ENCODE measurements around the gene CNEP1R1.
A peak's percentile ranks its signal among the peaks of the same experiment; 100 is the strongest.
"Not testable (repeated sequence)": the region's sequence is repeated elsewhere in the genome, so short reads cannot be mapped to it uniquely, and the experiment has no call there.

Gene CNEP1R1, protein sequence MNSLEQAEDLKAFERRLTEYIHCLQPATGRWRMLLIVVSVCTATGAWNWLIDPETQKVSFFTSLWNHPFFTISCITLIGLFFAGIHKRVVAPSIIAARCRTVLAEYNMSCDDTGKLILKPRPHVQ

DNA sequence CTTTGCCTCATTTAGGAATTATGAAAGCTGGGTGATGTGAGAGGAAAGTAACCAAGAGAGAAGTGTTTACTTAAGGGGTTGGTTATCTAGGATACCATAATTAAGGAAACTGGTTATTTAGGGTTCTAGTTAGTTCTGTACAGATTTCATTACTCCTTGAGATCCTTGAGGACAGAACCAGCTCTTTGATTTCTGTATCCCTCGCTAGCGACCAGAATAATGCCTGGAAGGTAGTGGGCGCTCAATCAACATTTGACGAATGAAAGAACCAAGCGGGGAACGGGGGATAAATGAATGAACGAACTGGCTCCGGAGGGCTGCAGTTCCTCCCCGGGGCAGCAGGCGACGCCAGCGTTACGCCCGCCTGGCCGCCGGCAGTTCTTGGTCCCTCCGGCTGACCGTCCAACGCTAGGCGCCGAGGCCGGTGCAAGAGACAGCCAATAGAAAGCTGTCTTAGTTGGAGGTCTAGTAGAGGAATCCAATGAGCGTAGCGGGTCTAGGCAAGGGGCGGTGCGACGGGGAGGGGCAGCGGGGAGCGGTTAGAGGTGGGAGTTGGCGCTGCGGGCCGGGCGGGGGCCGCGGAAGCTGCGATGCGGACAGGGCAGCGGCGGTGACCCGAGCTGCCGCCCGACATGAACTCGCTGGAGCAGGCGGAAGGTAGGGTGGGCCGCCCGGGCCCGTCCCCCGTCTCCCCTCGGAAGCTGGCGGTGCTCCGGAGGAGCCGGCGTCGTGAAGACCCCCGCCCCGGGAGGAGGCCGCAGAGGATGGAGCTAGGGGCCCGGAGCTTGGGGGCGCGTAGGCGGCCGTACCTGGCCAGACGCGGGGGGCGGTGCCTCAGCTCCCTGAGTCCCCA, at the start of gene CNEP1R1:
CNEP1R1 (plus strand) TSS at position 542 of the 853 bp plus-strand sequence; CDS start at position 633, 91 bp downstream.
- peak; percentile 99 for DNase-seq

DNA sequence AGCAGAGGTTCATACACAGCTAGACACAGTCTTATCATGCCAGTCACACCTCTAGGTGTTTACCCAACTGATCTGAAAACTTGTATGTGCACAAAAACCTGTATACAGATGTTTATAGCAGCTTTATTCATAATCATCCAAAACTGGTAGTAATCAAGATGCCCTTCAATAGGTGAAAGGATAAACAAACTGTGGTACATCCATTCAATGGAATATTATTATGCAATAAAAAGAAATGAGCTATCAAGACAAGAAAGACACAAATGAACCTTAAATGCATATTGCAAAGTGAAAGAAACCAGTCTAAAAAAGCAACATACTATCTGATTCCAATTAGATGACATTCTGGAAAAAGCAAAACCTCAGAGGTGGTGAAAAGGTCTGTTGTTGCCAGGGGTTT, 47.6 kb upstream of the CNEP1R1 start:
- no peak for DNase-seq

DNA sequence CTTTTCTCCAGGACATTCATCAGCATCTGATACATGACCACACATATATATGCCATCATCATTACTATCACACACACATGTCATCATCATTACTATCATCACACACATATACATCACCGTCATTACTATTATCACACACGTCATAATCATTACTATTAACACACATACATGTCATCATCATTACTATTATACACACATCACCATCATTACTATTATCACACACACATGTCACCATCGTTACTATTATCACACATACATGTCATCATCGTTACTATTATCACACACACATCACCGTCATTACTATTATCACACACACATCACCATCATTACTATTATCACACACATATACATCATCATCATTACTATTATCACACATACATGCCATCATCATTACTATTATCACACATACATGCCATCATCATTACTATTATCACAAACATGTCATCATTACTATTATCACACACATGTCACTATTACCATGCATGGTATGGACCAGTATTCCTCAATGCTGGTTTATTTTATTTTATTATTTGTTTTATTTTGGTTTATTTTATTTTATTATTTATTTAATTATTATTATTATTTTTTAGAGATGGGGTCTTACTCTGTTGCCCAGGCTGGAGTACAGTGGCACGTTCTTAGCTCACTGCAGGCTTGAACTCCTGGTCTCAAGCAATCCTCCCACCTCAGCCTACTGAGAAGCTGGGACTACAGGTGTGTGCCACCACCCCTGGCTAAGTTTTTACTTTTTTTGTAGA, 46.3 kb upstream of the CNEP1R1 start:
- no peak for DNase-seq

DNA sequence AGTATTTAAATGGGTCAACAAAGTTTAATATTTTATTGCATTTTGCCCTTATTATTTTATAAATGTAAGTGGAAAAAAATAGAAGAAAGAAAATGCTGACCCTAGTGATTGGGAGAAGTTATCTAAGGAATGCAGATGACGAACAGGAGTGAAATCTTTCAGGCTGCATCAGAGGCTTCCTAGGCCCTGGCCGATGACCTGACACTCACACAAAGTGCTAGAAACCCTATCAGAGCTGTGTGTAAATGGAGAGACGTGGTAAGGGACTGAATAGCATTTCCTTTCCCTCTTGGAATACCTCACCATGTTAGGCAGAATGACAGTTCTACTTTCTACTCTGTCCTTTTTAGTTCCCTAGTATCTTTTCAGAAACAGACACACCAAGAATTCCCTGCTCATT, 44.9 kb upstream of the CNEP1R1 start:
- DNase-seq, result no peak

DNA sequence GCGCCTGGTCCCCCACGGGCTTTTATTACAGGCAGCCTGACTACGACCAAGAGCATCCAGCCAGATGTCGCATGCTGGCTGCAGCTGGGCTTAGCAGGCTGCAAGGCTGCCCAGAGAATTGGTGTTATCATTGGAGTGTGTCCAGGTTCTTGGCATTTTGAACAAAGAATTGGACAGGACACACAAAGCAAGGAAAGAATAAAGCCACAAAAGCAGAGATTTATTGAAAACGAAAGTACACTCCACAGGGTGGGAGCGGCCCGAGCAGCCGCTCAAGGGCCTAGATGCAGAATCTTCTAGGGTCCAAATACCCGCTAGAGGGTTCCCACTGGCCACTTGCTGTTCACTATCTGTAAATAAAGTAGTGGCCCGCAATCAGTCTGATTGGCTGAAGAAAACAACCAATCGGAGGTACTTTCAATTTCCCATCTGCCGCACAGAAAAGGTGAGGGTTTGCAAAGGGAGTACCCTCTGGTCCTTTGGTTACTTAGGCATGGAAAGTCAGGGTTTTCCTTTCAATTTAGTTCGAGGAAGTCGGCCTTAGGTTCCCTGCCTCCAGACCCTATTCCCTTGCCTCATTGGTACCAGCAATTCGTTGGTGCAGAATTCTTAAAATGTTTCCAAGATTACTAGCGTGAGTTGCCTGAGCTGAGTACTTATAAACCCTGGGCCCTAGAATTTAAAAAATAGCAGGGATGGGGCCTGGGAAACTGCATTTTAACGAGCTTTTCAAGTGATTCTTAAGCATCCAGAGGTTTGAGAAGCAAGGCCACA, 38.5 kb upstream of the CNEP1R1 start:
- DNase-seq, result no peak

DNA sequence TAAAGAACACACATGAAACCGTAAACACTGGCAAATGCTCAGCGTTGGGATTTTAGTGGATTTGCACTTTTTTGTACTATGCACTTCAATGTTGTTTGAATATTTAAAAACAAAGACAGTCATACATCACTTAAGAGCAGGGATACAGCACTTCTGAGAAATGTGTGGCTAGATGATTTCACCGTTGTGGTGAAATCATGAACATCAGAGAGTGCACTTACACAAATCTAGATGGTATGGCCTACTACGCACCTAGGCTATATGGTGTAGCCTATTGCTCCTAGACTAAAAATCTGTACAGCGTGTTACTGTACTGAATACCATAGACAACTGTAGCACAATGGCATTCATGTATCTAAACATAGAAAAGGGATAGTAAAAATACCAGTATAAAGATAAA, 37.6 kb upstream of the CNEP1R1 start:
- no peak for DNase-seq

DNA sequence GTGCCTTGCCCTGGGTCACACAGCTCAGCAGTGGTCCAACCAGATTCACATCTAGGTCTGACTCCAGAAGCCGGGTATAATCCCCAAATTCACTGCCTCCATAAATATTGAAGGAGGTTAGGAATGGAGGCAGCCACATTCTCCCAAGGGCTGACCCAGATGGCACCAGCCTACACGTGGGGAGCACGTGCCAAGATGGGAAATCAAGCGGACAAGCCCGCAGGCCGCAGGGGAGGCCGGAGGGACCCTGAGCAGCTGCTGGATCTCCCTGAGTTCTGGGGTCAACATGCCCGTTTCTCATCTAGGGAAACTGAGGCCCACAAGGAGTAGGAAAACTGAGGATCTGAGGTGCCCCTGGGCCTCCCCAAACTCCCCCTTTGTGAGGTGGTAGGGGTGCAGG, 32.2 kb upstream of the CNEP1R1 start:
- DNase-seq, result no peak

DNA sequence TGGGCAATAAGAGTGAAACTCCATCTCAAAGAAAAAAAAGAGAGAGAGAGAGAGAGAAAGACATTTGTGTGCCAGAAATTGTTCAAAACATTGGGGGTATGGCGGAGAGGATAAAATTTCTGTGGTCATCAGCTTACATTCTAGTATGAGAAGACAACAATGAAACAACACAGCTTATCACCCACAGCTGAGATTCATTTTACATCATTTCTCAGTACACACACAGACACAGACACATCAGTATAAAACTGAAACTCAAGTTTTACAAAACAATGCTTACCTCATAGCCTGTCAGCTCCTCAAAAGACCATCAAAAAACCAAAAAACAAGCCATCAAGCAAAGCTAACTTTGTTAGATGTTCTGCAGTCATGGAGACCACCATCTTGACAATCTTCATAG, 31.4 kb upstream of the CNEP1R1 start:
- DNase-seq, result no peak

DNA sequence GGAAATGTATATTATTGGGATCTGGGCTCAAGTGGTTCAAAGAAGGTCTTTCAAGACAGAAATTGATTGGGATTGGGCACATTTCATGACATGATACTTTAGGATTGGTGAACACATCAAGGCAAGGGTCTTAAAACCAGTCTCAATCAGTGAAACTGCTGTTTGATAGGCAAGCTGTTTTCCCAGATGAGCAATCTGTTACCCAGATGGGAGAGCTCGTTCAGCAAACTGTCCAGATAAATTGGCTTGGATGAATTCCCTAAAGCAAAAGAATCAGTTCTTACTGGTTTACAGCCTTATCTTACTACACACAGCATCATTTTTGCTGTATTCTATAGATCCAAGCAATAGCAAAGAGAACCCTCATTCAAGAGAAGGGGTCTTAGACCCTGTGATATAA, 31.0 kb upstream of the CNEP1R1 start:
- DNase-seq, result no peak

DNA sequence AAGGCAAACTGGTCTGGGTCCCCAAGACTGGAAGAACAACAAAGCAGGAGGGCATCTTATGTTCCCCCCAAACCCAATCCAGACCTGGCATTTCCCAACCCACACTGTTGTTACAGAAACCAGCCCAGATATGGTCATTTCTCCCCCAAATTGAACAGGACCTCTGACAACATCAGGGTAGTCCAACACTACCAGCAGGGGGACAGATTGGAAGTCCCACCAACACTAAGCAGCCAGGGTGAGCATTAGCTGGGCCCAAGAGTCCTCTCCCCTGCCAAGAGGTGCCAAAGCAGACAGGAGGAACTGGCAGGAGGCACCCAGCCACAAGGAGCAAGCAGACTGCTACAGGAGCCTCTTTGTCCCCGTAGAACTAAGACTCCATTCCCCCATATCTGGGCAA, 29.3 kb upstream of the CNEP1R1 start:
- DNase-seq, result no peak

DNA sequence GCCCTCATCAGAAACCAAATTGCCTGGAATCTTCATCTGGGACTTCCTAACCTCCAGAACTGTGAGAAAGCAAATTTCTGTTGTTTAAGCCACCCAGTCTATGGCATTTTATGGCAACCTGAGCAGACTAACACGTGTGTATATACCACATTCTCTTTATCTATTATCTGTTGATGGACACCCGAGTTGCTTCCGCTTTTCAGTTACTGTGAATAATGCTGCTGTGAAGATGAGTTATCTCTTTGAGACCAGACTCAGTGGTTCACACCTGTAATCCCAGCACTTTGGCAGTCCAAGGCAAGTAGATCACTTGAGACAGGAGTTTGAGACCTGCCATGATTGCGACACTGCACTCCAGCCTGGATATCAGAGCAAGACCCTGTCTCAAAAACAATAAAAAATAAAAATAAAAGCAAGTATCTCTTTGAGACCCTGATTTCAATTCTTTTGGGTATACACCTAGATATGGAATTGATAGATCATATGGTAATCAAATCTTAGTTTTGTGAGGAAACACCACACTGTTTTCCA, 27.2 kb upstream of the CNEP1R1 start:
- DNase-seq, result no peak

DNA sequence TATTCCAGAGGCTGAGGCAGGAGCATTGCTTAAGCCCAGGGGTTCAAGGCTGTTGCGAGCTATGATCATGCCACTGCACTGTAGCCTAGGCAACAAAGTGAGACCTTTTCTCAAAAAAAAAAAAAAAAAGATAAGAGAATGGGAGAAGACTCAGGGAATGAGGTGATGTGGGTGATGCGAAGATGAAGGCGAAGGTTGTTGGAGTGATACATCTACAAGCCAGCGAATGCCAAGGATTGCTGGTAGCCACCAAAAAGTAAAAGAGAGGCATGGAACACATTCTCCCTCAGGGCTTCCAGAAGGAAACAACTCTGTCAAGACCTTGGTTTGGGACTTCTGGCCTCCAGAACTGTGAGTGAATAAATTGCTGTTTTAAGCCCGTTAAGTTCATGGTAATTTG, 26.0 kb upstream of the CNEP1R1 start:
- DNase-seq, result no peak

DNA sequence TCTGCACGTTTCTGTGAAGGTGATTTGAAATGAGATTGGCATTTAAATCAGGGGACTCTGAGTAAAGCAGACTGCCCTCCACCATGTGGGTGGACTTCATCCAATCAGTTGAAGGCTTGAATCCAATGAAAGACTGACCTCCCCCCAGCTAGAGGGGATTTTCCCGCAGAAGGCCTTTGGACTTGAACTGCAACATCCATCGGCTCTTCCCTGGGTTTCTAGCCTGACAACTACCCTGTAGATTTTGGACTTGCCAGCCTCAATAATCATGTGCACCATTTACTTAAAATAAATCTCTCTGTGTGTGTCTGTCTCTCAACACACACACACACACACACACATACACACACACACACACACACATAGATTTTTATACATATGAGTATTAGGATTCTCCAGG, 23.9 kb upstream of the CNEP1R1 start:
- DNase-seq, result no peak

DNA sequence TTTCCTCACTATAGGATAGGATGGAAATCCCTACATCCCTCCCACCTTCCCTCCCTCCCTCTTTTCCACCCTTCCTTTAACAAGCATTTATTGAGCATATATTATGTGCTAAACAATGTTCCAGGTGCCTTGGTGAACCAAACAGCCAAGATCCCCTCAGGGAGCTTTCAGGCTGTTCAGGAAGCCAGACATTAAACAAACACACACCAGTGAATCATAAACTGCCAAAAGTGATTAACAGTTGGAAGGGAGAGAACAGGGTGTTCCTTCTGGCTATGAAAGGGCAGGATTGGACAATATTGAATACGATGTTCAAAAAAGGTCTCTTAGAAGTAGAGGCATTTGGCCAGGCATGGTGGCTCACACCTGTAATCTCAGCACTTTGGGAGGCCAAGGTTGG, 22.8 kb upstream of the CNEP1R1 start:
- DNase-seq, result no peak

DNA sequence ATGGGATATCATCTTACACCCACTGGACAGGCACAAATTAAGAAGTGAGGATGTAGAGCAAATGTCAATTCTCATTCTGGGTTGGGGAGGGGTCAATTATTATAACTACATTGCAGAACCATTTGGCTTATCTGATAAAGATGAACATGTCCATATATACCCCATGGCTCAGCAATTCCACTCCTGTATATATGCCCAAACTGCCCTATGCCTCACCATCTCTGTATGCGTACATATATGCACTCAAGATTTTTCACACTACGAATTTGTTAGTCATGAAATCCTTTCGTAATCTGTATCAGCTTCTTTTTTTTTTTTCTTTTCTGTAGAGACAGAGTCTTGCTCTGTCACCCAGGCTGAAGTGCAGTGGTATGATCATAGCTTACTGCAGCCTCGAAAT, 20.8 kb upstream of the CNEP1R1 start:
- DNase-seq, result no peak

DNA sequence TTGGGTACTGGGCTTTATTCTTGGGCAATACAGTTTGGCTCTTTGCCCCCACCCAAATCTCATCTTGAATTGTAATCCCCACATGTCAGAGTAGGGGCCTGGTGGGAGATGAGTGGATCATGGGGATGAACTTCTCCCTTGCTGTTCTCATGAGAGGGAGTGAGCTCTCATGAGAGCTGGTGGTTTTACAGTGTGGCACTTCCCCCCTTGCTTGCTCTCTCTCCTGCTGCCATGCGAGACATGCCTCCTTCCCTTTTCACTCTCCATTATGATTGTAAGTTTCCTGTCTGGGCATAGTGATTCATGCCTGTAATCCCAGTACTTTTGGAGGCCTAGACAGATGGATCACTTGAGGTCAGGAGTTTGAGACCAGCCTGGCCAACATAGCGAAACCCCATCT, 18.1 kb upstream of the CNEP1R1 start:
- DNase-seq, result peak; percentile 37

DNA sequence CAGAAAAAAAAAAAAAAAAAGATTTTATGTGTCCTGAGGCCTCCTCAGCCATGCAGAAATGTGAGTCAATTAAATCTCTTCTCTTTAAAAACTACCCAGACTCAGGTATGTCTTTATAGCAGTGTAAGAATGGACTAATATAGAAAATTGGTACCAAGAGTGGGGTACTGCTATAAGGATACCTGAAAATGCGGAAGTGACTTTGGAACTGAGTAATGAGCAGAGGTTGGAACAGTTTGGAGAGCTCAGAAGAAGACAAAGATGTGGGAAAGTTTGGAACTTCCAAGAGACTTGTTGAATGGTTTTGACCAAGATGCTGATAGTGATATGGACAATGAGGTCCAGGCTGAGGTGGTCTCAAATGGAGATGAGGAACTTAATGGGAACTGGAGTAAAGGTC, 17.3 kb upstream of the CNEP1R1 start:
- DNase-seq, result no peak

DNA sequence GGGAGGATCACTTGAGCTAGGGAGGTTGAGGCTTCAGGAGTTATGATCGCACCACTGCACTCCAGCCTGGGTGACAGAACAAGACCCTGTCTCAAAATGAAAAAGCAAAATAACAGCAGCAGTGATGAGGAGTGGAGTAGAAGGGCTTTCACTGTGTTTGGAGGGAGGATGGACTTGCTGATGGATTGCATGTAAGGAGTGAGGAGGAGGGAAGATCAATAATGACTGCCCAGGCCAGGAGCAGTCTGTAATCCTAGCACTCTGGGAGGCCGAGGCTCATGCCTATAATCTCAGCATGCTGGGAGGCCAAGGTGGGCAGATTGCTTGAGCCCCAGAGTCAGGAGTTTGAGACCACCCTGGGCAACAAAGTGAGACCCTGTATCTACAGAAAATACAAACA, 14.8 kb upstream of the CNEP1R1 start:
- no peak for DNase-seq

DNA sequence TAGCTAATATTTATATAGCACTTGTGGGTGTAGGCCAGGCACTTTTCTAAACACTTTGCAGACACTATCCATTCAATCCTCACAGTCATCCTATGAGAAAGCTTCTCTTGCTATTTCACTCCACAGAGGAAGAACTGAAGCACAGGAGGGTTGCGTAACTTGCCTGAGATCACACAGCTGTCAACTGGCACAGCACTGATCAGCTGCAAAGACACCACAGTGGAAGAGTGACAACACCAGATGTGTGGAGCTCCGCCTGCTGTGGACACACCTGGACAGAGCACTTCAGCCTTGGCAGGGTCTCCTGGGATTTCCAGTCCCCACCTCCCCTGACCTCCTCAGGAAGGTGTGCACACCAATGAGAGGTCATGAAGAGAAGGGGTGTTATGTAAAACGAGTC, 13.3 kb upstream of the CNEP1R1 start:
- DNase-seq, result peak; percentile 69

DNA sequence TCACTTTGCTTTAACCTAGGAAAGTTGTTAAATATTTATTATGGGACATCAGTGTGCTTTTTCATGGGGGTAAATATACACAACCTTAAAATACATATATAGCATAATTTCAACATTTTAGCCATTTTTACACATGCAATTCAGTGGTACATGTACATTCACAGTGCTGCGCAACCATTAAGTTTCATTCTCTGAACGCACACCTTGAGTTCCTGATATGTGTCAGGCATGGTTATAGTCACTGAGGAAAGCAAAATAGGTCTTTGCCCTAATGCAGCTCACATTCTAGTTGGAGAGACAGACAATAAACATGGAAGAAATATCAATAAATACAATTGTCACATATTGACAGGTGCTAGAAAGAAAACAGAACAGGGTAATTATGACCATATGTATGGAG, 12.8 kb upstream of the CNEP1R1 start:
- DNase-seq, result no peak

DNA sequence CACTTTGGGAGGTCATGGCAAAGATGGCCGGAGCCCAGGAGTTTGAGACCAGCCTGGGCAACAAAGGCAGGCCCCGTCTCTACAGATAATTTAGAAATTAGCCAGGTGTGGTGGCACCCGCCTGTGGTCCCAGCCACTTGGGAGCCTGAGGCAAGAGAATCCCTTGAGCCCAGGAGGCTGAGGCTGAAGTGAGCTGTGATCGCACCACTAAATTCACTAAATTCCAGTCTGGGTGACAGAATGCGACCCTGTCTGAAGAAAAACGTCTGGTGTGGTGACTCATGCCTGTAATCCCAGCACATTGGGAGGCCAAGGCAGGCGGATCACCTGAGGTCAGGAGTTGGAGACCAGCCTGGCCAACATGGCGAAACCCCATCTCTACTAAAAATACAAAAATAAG, 10.8 kb upstream of the CNEP1R1 start:
- DNase-seq, result not testable (repeated sequence)

DNA sequence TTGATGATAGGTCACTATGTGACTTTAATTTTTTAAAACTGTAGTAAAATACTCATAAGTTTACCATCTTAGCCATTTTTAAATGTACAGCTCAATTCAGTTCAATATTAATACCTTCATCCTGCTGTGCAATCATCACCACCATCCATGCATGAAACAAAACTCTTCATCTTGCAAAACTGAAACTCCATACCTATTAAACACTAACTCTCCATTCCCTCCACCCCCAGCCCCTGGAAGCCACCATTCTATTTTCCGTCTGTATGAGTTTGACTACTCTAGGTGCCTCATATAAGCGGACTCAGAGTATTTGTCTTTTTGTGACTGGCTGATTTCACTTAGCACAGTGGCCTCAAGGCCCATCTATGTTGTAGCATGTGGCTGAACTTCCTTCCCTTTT, 9.4 kb upstream of the CNEP1R1 start:
- DNase-seq, result no peak

DNA sequence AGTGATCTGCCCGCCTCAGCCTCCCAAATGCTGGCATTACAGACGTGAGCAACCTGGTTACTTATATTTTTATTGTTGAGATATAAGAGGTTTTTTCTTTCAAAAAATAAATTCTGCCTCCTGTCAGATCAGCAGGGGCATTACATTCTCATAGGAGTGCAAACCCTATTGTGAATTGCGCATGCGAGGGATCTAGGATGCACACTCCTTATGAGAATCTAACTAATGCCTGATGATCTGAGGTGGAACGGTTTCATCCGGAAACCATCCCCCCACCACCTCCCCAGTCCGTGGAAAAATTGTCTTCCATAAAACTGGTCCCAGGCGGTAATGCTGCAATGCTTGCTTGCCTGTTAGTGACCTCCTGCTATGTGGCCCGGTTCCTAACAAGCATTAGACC, 7.5 kb upstream of the CNEP1R1 start:
- no peak for DNase-seq
